HG02678 (cell line): ENCODE data around the gene RBAK.
"Not testable (repeated sequence)": the region's sequence is repeated elsewhere in the genome, so short reads cannot be mapped to it uniquely, and the experiment has no call there.

Experiments used
- ATAC-seq: cut with Tn5 transposase; IDR thresholded peaks from one replicate; pipeline ENCODE4 v1.9.1; 2021; ENCODE audit warnings: mild to moderate bottlenecking, moderate library complexity; ENCODE audit not compliant: unreplicated experiment

The RBAK gene

GRCh38 chr7:5045558-5046396 is at the start of gene RBAK:
RBAK (plus strand) TSS chr7:5045860; CDS start chr7:5048077, 2,217 bp downstream.
- ATAC-seq = peak; percentile 99

GRCh38 chr7:4996696-4997222 is 48.9 kb upstream of the RBAK start:
- no peak for ATAC-seq

GRCh38 chr7:4998244-4998643 is 47.4 kb upstream of the RBAK start:
- no peak for ATAC-seq

GRCh38 chr7:4998910-4999309 is 46.8 kb upstream of the RBAK start:
- no peak for ATAC-seq

GRCh38 chr7:4999369-4999950 is 46.2 kb upstream of the RBAK start:
- no peak for ATAC-seq

- ATAC-seq = no peak
These were observed 44.7 kb upstream of the RBAK start for GRCh38 chr7:5001003-5001402.

GRCh38 chr7:5001911-5002310 is 43.7 kb upstream of the RBAK start:
- no peak for ATAC-seq

- ATAC-seq = no peak
These were observed 40.6 kb upstream of the RBAK start for GRCh38 chr7:5005066-5005465.

- ATAC-seq = no peak
These were observed 32.7 kb upstream of the RBAK start for GRCh38 chr7:5012985-5013384.

- ATAC-seq = not testable (repeated sequence)
These were observed 29.7 kb upstream of the RBAK start for GRCh38 chr7:5015936-5016335.

GRCh38 chr7:5017626-5018025 is 28.0 kb upstream of the RBAK start:
- not testable (repeated sequence) for ATAC-seq

- no peak for ATAC-seq
These were observed 25.6 kb upstream of the RBAK start for GRCh38 chr7:5020098-5020497.

- not testable (repeated sequence) for ATAC-seq
These were observed 24.6 kb upstream of the RBAK start for GRCh38 chr7:5020976-5021550.

GRCh38 chr7:5023626-5024025 is 22.0 kb upstream of the RBAK start:
- ATAC-seq = not testable (repeated sequence)

GRCh38 chr7:5027796-5028410 is 17.8 kb upstream of the RBAK start:
- not testable (repeated sequence) for ATAC-seq

GRCh38 chr7:5033186-5033585 is 12.5 kb upstream of the RBAK start:
- not testable (repeated sequence) for ATAC-seq

- no peak for ATAC-seq
These were observed 10.4 kb upstream of the RBAK start for GRCh38 chr7:5035276-5035675.

- ATAC-seq = no peak
These were observed 9.2 kb upstream of the RBAK start for GRCh38 chr7:5036446-5036845.

GRCh38 chr7:5041047-5041446 is 4.6 kb upstream of the RBAK start:
- ATAC-seq = no peak

GRCh38 chr7:5043661-5044060 is 2.0 kb upstream of the RBAK start:
- no peak for ATAC-seq

GRCh38 chr7:5046397-5046732 is 705 bp downstream of the RBAK start:
- ATAC-seq = not testable (repeated sequence)
